Activated CD8-positive, alpha-beta memory T cell treated with anti-CD3 and anti-CD28 coated beads for 36 hours (primary cell): ENCODE data around the gene USH1G. TPM values are rescaled to one million over a fixed set of nuclear protein-coding genes. Genes with fewer than 3 reads are reported as not detected.

Experiments used
- CTCF ChIA-PET: fragments of 350-600 bp; sonication (Branson Sonifier 250); formaldehyde crosslinking; loops from one replicate; lab custom pipeline; 2021; ENCODE audit warnings: antibody characterized with exemption; lab: Charles Lee
- POLR2A ChIA-PET: fragments of 350-600 bp; sonication (Branson Sonifier 250); formaldehyde crosslinking; loops from one replicate; lab custom pipeline; 2021; ENCODE audit warnings: antibody characterized with exemption; lab: Charles Lee
- total RNA-seq, 2 experiments: library from RNA; stranded (reverse); gene quantifications; one replicate each; pipeline ENCODE4 v1.2.3, GENCODE V29; 2021

Gene USH1G
- total RNA-seq, 2 experiments from 2014 or later, result not detected

DNA sequence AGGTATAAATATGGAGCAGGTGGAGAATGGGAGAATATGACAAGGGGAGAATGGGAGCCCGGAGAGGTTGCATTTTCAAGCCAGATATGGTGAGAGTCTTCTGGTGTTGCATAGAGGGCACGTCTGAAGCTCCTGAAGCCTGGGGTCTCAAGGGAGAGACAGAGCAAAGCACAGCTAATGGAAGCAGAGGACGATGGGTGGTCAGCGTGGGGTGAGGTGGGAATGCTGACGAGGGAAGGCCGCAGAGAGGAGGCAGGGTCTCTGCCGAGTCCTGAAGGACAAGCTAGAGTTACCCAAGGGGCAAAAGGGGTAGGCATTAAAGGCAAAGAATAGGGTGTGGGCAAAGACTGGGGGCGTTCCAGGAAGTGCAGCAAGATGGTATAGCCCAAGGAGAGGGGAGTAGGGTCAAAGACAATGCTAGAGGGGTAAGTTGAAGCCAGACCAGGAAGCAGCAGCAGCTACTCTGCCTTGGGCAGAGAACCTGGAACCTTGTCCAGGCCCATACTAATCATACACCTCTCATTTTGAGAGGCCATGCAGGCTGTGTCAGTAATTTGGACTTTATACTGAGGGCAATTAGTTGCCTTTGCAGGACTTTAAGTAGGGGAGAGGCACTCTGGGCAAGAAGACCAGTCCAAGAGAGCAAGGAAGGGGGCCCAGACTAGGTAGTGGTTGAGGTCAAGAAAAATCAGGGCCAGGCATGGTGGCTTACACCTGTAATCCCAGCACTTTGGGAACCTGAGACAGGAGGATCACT is 15.3 kb upstream of the USH1G start:
- ChIA-PET CTCF (interaction anchor here (1.6 to 2.5 kb wide), 3 partner anchors 15 to 16 kb away, joined by 4 to 10 read pairs (median 5); partner anchors contain the start of genes OTOP2 and USH1G), POLR2A (no interaction called here)

- CTCF ChIA-PET, result interaction anchor here (0.8 to 2.5 kb wide), 3 partner anchors 11 to 167 kb away, joined by 4 to 10 read pairs (median 4); partner anchors contain the start of genes OTOP2 and USH1G
- POLR2A ChIA-PET, result no interaction called here
Observed at GRCh38 chr17:74937064-74938051, 14.3 kb upstream of the USH1G start.

DNA sequence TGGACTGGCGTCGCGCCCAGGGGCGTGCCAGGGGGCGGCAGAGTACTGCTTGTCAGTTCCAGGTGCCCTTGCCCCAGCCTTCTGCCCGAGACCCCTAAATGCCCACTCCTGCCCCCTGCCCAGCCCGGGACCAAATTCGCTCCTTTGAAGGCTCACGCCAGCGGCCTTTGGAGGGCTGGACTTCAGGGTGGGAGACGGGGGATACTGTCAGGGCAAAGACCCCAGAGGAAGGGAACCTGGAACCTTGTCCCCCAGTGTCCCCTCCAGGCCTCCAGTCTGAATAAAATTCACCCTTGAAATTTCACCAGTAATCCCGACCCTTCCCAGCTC is 13.4 kb upstream of the USH1G start:
- CTCF ChIA-PET, result interaction anchor here (1.1 to 2.5 kb wide), 2 partner anchors 13 to 166 kb away, joined by 4 to 10 read pairs; partner anchors contain the start of genes OTOP2 and USH1G
- POLR2A ChIA-PET, result no interaction called here

GRCh38 chr17:74935585-74936469 is 12.8 kb upstream of the USH1G start, which contains the start of gene OTOP3:
OTOP3 (plus strand) TSS chr17:74935898; CDS start chr17:74935922, 24 bp downstream.
- CTCF ChIA-PET, result interaction anchor here (0.9 to 2.5 kb wide), 4 partner anchors 12 to 165 kb away, joined by 3 to 10 read pairs (median 4); partner anchors contain the start of genes OTOP2 and USH1G
- POLR2A ChIA-PET, result no interaction called here

- ChIA-PET POLR2A (no interaction called here), CTCF (interaction anchor here (0.9 to 1.0 kb wide), 2 partner anchors 26 to 27 kb away, joined by 3 to 5 read pairs; no protein-coding TSS in a partner anchor)
Observed at GRCh38 chr17:74935048-74935447, 12.0 kb upstream of the USH1G start.

GRCh38 chr17:74930535-74931036 is 7.5 kb upstream of the USH1G start:
- POLR2A ChIA-PET, result no interaction called here

GRCh38 chr17:74928786-74929185 is 5.7 kb upstream of the USH1G start:
- ChIA-PET POLR2A (no interaction called here), CTCF (interaction anchor here (1.2 kb wide), 2 partner anchors 29 to 203 kb away, joined by 3 read pairs; partner anchors contain the start of gene NT5C)

More at GRCh38 chr17:74930535-74931036, 7.5 kb upstream of the USH1G start:
- CTCF ChIA-PET, result no interaction called here

- ChIA-PET POLR2A (no interaction called here), CTCF (interaction anchor here (3.0 to 5.5 kb wide), 3 partner anchors 12 to 36 kb away, joined by 10 to 49 read pairs (median 28); no protein-coding TSS in a partner anchor)
Observed at GRCh38 chr17:74925242-74925641, 2.2 kb upstream of the USH1G start.

- POLR2A ChIA-PET, result no interaction called here
- CTCF ChIA-PET, result interaction anchor here (0.7 to 5.5 kb wide), 10 partner anchors 11 to 175 kb away, joined by 3 to 49 read pairs (median 4); partner anchors contain the start of genes FDXR and MRPL58
Observed at GRCh38 chr17:74924250-74924948, 1.3 kb upstream of the USH1G start, which contains the start of gene OTOP2. OTOP2 (plus strand) TSS chr17:74924273; CDS start chr17:74924633, 360 bp downstream.

- POLR2A ChIA-PET, result no interaction called here
- CTCF ChIA-PET, result interaction anchor here (0.7 to 5.5 kb wide), 10 partner anchors 10 to 174 kb away, joined by 3 to 49 read pairs (median 4); partner anchors contain the start of genes FDXR and MRPL58
Observed at GRCh38 chr17:74923538-74924249, 639 bp upstream of the USH1G start.

GRCh38 chr17:74922172-74922571 is 883 bp downstream of the USH1G start:
- ChIA-PET CTCF (interaction anchor here (0.6 to 5.5 kb wide), 3 partner anchors 15 to 39 kb away, joined by 3 to 49 read pairs (median 10); no protein-coding TSS in a partner anchor), POLR2A (no interaction called here)

DNA sequence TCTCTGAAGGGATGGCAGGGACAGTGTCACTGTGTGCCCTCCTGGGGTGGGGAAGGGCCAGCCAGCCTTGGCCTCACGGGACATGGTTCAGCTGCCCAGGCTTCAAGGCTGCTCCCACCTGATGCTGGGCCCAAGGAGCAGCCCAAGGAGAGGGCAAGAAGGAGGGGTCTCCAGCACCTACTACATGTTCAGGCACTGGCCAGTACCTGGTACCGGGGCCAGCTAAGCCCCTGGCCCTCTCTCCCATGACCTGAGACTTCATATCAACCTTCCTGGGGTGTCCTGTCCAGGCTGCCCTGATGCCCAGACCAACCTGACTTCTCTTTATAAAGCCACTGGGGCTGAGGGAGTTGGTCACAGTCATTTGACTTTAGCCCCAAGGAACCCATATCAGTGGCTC is 1.3 kb downstream of the USH1G start:
- ChIA-PET POLR2A (no interaction called here), CTCF (interaction anchor here (5.5 kb wide), 1 partner anchor 36 kb away, joined by 49 read pairs; no protein-coding TSS in a partner anchor)

DNA sequence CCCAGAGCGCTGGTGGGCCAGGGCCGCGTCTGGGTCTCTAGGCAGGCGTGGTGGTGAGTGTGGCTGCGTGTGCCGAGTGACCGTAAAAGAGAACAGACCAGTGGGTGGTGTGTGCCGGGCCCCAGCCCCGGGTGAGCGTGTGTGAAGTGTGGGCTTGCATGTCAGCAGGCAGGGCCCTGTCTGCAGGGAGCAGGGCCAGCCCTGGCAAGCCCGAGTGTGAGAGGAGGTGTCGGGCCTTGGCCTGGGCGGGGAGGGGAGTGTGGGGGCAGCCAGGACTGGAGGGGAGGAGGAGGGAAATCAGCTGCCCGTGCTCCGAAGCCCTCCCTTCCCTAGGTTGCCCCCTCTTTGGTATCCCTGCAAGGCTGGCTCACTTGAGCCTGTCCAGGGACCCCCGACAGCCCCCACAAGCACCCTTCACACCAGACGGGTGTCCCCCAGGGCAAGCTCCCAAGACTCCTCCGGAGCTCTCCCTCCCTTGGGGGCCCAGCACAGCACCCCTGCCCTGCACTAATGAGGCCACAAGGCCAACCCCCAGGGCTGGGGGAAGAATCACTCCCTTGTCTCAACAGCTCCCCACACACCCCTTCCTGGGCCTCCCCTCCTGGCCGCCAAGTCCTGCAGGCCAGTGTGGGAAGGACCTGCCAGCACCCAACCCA is 1.9 kb downstream of the USH1G start:
- ChIA-PET POLR2A (no interaction called here), CTCF (interaction anchor here (0.5 to 5.5 kb wide), 2 partner anchors 37 to 980 kb away, joined by 4 to 49 read pairs; no protein-coding TSS in a partner anchor)

DNA sequence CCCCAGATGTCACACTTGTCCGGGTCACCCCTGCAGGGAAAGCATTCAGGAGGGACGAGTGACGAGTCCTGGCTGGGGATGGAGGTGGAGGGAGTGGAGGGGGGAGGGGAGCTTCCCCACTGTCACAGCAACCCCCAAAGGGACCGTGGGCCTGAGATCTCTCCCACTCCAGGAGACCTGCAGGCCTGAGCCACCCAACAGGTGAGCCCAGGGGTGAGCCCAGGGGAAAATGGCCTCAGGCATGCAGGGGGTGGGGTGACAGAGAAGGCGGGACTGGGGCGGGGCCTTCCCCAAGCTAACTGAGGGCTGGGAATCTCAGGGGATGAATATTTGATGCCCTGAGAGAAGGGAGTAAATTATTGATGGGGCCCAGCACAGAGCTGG is 2.4 kb downstream of the USH1G start:
- ChIA-PET POLR2A (no interaction called here), CTCF (interaction anchor here (0.5 to 5.5 kb wide), 3 partner anchors 37 to 980 kb away, joined by 4 to 49 read pairs (median 8); no protein-coding TSS in a partner anchor)

DNA sequence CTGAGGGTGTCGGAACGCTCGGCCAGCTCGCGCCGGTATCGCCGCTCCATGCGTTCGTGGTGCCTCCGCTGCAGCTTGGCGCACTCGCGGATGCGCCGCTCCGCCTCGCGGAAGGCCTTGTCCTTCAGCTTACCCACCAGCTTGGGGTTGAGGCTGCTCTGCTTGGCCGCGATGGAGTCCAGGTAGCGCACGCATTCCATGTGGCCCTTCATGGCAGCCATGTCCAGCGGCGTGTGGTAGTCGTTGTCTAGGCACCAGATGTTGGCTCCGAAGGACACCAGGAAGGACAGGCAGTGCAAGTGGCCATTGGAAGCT is 2.8 kb downstream of the USH1G start:
- CTCF ChIA-PET, result interaction anchor here (0.5 to 2.3 kb wide), 2 partner anchors 37 to 981 kb away, joined by 4 to 8 read pairs; no protein-coding TSS in a partner anchor

More for the DNA sequence above, 2.8 kb downstream of the USH1G start:
- POLR2A ChIA-PET, result no interaction called here
